HCT116 (cell line): ENCODE data around the gene FADS1. TPM values are rescaled to one million over a fixed set of nuclear protein-coding genes. Genes with fewer than 3 reads are reported as not detected.

Experiments
- ATAC-seq: fragments of 200-7000 bp; cut with Tn5 transposase; 2 replicates; pipeline ENCODE4 v1.9.1; 2020; ENCODE audit warnings: mild to moderate bottlenecking, moderate library complexity
- BruUV-seq: library from RNA; stranded (reverse); fragments of 400-500 nt; replicated peaks from 2 replicates; lab custom pipeline; 2021; lab: Mats Ljungman, UMichigan
- CTCF ChIA-PET: fragments of 300-600 bp; sonication (Branson Sonifier 250); formaldehyde crosslinking; loops from one replicate; lab custom pipeline; 2021; ENCODE audit warnings: antibody characterized with exemption; lab: Charles Lee
- POLR2A ChIA-PET: fragments of 300-600, 350-600 bp; sonication (Branson Sonifier 250); formaldehyde crosslinking; loops from one replicate; lab custom pipeline; 2021; ENCODE audit warnings: antibody characterized with exemption; lab: Charles Lee
- RAD21 ChIA-PET, 2 experiments: fragments of 300-600 bp; sonication (Branson Sonifier 250); formaldehyde crosslinking; loops; one replicate each; lab custom pipeline; 2023; ENCODE audit warnings: low total read pairs in 2 of 2; ENCODE audit not compliant: uncharacterized antibody in 2 of 2, unreplicated experiment in 2 of 2, low non-redundant PET in 1 of 2; lab: Charles Lee
- DNase-seq: peaks from one replicate; pipeline ENCODE4 v3.0.0-alpha.2; 2010; ENCODE audit warnings: low read depth, low spot score
- H2AFZ ChIP-seq: fragments of 200-600 bp; shearing (Covaris generic), sonication (generic); 2 replicates; pipeline ENCODE4 v1.6.1; 2017; ENCODE audit warnings: low read depth, mixed run types, mixed read lengths, antibody characterized with exemption, low read length; ENCODE audit not compliant: poor library complexity, severe bottlenecking
- H3K27ac ChIP-seq: 2 replicates; pipeline ENCODE4 v1.5.1; 2012; ENCODE audit warnings: low read depth, low read length
- H3K27me3 ChIP-seq: fragments of 200-600 bp; sonication (generic); 2 replicates; pipeline ENCODE4 v1.6.1; 2016; ENCODE audit warnings: mixed run types, low read length, mixed read lengths; ENCODE audit not compliant: insufficient read depth
- H3K36me3 ChIP-seq, 2 experiments: fragments of 200-500 bp in 1 of 2; fragments of 200-600 bp in 1 of 2; sonication (Bioruptor generic) in 1 of 2; sonication (generic) in 1 of 2; 2 replicates each; pipeline versions ENCODE4 v1.5.1 to v1.6.1; 2014 to 2016; ENCODE audit warnings: low read length in 2 of 2, inconsistent platforms in 1 of 2, mixed read lengths in 1 of 2, mixed run types in 1 of 2; ENCODE audit not compliant: insufficient read depth in 2 of 2, control insufficient read depth in 1 of 2
- H3K4me1 ChIP-seq, 2 experiments: fragments of 200-600 bp in 1 of 2; sonication (generic) in 1 of 2; 2 replicates each; pipeline versions ENCODE4 v1.5.1 to v1.6.1; 2012 to 2017; ENCODE audit warnings: low read length in 2 of 2, inconsistent platforms in 1 of 2, mild to moderate bottlenecking in 1 of 2, mixed read lengths in 1 of 2, mixed run types in 1 of 2, moderate library complexity in 1 of 2; ENCODE audit not compliant: insufficient read depth in 2 of 2, control insufficient read depth in 1 of 2
- H3K4me2 ChIP-seq: fragments of 200-600 bp; sonication (generic); 2 replicates; pipeline ENCODE4 v1.6.1; 2017; ENCODE audit warnings: mixed run types, low read length, mixed read lengths
- H3K4me3 ChIP-seq, 2 experiments: fragments of 200-600 bp in 1 of 2; sonication (generic) in 1 of 2; replicated peaks in 1 of 2; 2 replicates each; pipeline ENCODE4 v1.5.1; 2011 to 2016; ENCODE audit warnings: low read length in 2 of 2, control low read depth in 1 of 2, low read depth in 1 of 2, mild to moderate bottlenecking in 1 of 2, mixed read lengths in 1 of 2, mixed run types in 1 of 2
- H3K79me2 ChIP-seq: fragments of 200-600 bp; sonication (generic); 2 replicates; pipeline ENCODE4 v1.6.1; 2017; ENCODE audit warnings: mild to moderate bottlenecking, mixed run types, low read length, moderate library complexity, mixed read lengths; ENCODE audit not compliant: insufficient read depth
- H3K9ac ChIP-seq: fragments of 200-600 bp; sonication (generic); 2 replicates; pipeline ENCODE4 v1.6.1; 2016; ENCODE audit warnings: low read length, mixed read lengths
- H3K9me2 ChIP-seq: fragments of 200-600 bp; sonication (generic), shearing (Covaris generic); 2 replicates; pipeline ENCODE4 v1.6.1; 2017; ENCODE audit warnings: mixed run types, mild to moderate bottlenecking, moderate library complexity; ENCODE audit not compliant: insufficient read depth
- H3K9me3 ChIP-seq, 2 experiments: fragments of 200-500 bp in 1 of 2; fragments of 200-600 bp in 1 of 2; sonication (Bioruptor generic) in 1 of 2; sonication (generic) in 1 of 2; 2 replicates each; pipeline ENCODE4 v1.6.1; 2014 to 2017; ENCODE audit warnings: low read length in 2 of 2, mixed read lengths in 2 of 2, inconsistent platforms in 1 of 2, low read depth in 1 of 2, mild to moderate bottlenecking in 1 of 2, mixed run types in 1 of 2, moderate library complexity in 1 of 2; ENCODE audit not compliant: control insufficient read depth in 1 of 2, insufficient read depth in 1 of 2
- H4K20me1 ChIP-seq: fragments of 200-600 bp; sonication (generic), shearing (Covaris generic); 2 replicates; pipeline ENCODE4 v1.6.1; 2017; ENCODE audit warnings: mixed run types, mild to moderate bottlenecking, moderate library complexity; ENCODE audit not compliant: insufficient read depth
- ATF3 ChIP-seq: IDR thresholded peaks from 2 replicates; pipeline ENCODE4 v1.6.1; 2012
- CEBPB ChIP-seq: IDR thresholded peaks from 2 replicates; pipeline ENCODE4 v1.6.1; 2012; ENCODE audit warnings: low read depth
- EGR1 ChIP-seq: IDR thresholded peaks from 2 replicates; pipeline ENCODE4 v1.6.1; 2012; ENCODE audit warnings: low read depth
- EZH2 ChIP-seq: fragments of 200-600 bp; sonication (generic); IDR thresholded peaks from 2 replicates; pipeline ENCODE4 v1.6.1; 2017; ENCODE audit warnings: antibody characterized with exemption, mixed run types
- FOSL1 ChIP-seq: IDR thresholded peaks from 2 replicates; pipeline ENCODE4 v1.6.1; 2012; ENCODE audit warnings: low read depth
- POLR2AphosphoS5 ChIP-seq: IDR thresholded peaks from 2 replicates; pipeline ENCODE4 v1.6.1; 2011; ENCODE audit warnings: mild to moderate bottlenecking, low read depth, low read length, moderate library complexity
- RAD21 ChIP-seq: IDR thresholded peaks from 2 replicates; pipeline ENCODE4 v1.6.1; 2012; ENCODE audit warnings: low read depth, mild to moderate bottlenecking
- REST ChIP-seq: IDR thresholded peaks from 2 replicates; pipeline ENCODE4 v1.6.1; 2012; ENCODE audit warnings: low read depth
- SIN3A ChIP-seq: IDR thresholded peaks from 2 replicates; pipeline ENCODE4 v1.6.1; 2012; ENCODE audit warnings: low read depth
- ZFX ChIP-seq: fragments of 450-650 bp; IDR thresholded peaks from 2 replicates; pipeline ENCODE4 v1.6.1; 2017
- ZNF274 ChIP-seq: fragments of 200-500 bp; sonication (Bioruptor generic); IDR thresholded peaks from 2 replicates; pipeline ENCODE4 v1.6.1; 2014; ENCODE audit warnings: mild to moderate bottlenecking, low read depth, low read length, inconsistent platforms
- intact Hi-C: fragments of 100-400 bp; cut with micrococcal nuclease; formaldehyde crosslinking; loops from 2 replicates; pipeline ENCODE4 v1.10.0; 2022
- total RNA-seq: library from RNA; stranded (reverse); gene quantifications from one replicate; pipeline ENCODE4 v1.2.1, GENCODE V29; 2021; ENCODE audit not compliant: unreplicated experiment

Gene FADS1
- total RNA-seq, 1 experiment from 2014 or later: 56.6 TPM

DNA sequence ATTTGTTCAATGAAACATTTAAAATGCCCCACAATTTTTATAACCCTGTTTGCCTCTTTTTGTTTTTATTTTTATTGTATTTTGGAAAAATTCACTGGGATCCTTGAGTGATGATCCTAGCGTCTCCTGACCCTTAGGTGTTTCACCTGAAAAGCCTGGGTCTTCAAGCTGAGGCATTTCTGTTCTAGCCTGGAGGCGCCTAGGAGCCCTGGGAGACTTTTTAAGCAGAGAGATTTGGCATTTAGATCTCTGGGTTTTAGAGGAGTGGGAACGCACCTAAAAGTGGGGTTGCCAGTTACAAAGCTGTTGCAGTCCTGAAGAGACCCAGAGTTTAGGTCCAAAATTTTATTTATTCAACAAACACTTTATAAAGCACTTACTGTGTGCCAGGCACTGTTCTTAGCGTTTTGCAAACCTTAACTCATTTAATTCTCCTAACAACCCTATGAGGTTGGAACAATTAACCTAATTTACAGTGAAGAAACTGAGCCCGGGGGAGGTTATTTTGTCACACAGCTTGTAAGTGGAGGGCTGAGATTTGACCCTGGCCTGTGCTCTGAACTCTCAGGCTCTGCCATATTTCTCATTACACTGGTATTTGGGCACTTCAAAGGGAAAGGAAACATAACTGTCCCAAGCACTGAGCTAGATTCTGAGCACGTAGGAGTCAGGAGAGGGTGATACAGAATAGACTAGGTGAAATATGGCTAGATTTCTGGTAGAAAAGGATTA, 834 bp upstream of the FADS1 start:
- peak overlapping the region; percentile 96 for H3K27ac ChIP-seq
- H3K4me2 ChIP-seq: peak overlapping the region; percentile 80
- no peaks in the 10 kb centered on the region for H3K27me3 ChIP-seq
- peaks cover 9% of the 10 kb centered on the region for H3K79me2 ChIP-seq
- CTCF ChIA-PET: interaction anchor here (1.0 to 4.0 kb wide), 3 partner anchors 21 to 264 kb away, joined by 3 to 22 read pairs (median 4); no protein-coding TSS in a partner anchor
- TSS peak; percentile 69 for BruUV-seq
- POLR2A ChIA-PET: interaction anchor here (0.6 to 3.5 kb wide), 3 partner anchors 12 to 228 kb away, joined by 3 to 15 read pairs (median 3); no protein-coding TSS in a partner anchor
- H3K9me2 ChIP-seq: no peaks in the 10 kb centered on the region
- intact Hi-C loops: no loop called here
- DNase-seq (no peak), ATAC-seq (no peak)
- TF ChIP-seq EGR1 (no peak), RAD21 (no peak), FOSL1 (no peak), REST (no peak), EZH2 (no peak), ZFX (no peak), ATF3 (no peak), CEBPB (no peak), SIN3A (no peak), POLR2AphosphoS5 (no peak), ZNF274 (no peak)
- H4K20me1 ChIP-seq: no peaks in the 10 kb centered on the region
- no peaks in the 10 kb centered on the region for H3K9me3 ChIP-seq
- H3K9ac ChIP-seq: peak overlapping the region; percentile 98
- H3K4me1 ChIP-seq: peaks cover 32 to 57% of the 10 kb centered on the region in 2 experiments
- RAD21 ChIA-PET: no interaction called here
- H3K4me3 ChIP-seq: peak overlapping the region; percentile 85 to 89
- H3K36me3 ChIP-seq: no peaks in the 10 kb centered on the region; a peak in 1 of 4 replicates
- no peak overlapping the region for H2AFZ ChIP-seq
